ENCODE data around the gene HACD2. TPM values are rescaled to one million over a fixed set of nuclear protein-coding genes. Genes with fewer than 3 reads are reported as not detected.
A peak's percentile ranks its signal among the peaks of the same experiment; 100 is the strongest.

HACD2 gene
- total RNA-seq, 4 donors from 2014 or later = 11.9 to 70.5 (median 48.2) TPM

DNA sequence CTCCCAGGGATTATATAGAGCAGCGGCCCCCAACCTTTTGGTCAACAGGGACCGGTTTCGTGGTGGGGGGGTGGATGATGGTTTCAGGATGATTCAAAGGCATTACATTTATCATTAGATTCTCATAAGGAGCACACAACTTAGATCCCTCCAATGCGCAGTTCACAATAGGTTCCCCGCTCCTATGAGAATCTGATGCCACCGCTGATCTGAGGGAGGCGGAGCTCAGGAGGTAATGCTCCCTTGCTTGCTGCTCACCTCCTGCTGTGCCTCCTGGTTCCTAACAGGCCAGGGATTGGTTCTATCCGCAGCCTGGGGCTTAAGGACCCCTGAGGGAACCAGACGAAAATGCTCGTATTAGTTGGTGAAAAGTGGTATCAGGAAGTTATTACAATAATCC is 1.3 kb upstream of the HACD2 start:
- Histone ChIP-seq H3K9me3 (peaks cover 6 to 7% of the 10 kb centered on the region in 2 donors), H3K27me3 (no peaks in the 10 kb centered on the region), H3K4me3 (peak overlapping the region in 3 of 4 donors; percentile 70 to 96 (median 90)), H3K4me1 (peaks cover 0 to 33% (median 16%) of the 10 kb centered on the region in 4 donors), H3K36me3 (peaks cover 0 to 6% (median 0%) of the 10 kb centered on the region in 4 donors), H3K27ac (peak overlapping the region; percentile 91 to 95 (median 92))
- 10% methylated on average over 9 of the region's 10 CpGs; no CpG with 5 or more reads in 1 of the 2 donors for WGBS, 2 donors (ENCODE audit: low coverage in 1 of 2)
- in situ Hi-C loops (cut with MboI; ENCODE audit: low pct_ligation_motif_present in 1 of 4, low pct_unique_long_range_greater_than_20kb in 1 of 4, low sequenced_read_pairs in 3 of 4) (no loop called here), intact Hi-C loops (cut with DNase I; ENCODE audit: low total_unique reads) (no loop called here)
- TF ChIP-seq POLR2A (IDR thresholded peaks at IDR 0.05) = no peak
- TF ChIP-seq POLR2AphosphoS5 (IDR thresholded peaks at IDR 0.05) = peak in 1 of 3 donors; percentile 31
- DNase-seq = peak; percentile 60

DNA sequence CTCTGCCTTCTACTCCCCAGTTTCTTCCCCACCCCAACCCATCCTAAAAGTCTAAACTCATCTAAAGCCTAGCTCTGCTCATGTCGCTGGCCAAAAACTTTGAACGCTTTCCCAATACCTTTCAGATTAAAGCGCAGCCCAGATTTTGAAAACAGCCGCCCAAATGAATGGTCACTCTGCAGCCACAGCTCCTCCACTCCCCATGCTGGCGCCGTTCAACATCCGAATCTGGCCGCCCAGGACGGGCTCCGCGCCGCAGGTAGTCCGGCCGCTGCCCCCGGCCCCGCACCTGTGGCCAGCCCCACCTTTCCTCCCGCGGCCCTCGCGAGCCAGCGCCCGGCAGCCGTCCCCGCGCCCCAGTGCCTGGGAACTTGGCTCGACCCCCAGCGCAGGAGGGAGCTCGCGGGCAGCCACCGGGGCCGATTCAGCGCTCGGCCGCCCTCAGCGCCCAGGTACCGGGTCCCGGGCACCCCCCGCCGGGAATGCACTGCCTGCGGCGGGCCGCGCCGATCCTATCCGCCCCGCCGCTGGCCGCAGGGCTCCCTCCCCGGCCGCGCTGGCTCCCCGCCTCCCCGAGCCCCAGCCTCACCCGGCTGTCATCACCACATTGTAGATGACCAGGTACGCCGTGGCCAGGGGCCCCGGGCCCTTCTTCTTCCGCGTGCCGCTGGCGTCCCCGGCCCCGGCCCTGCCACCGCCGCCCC is 417 bp downstream of the HACD2 start:
- peaks cover 0 to 11% (median 4%) of the 10 kb centered on the region in 4 donors for H3K36me3 ChIP-seq
- intact Hi-C loops (cut with DNase I; ENCODE audit: low total_unique reads) (no loop called here), in situ Hi-C loops (cut with MboI; ENCODE audit: low pct_ligation_motif_present in 1 of 4, low pct_unique_long_range_greater_than_20kb in 1 of 4, low sequenced_read_pairs in 3 of 4) (no loop called here)
- no peaks in the 10 kb centered on the region for H3K9me3 ChIP-seq
- no peaks in the 10 kb centered on the region for H3K27me3 ChIP-seq
- H3K27ac ChIP-seq = peak overlapping the region; percentile 91 to 95 (median 92)
- H3K4me3 ChIP-seq = peak overlapping the region; percentile 70 to 96 (median 82)
- peaks cover 0 to 33% (median 16%) of the 10 kb centered on the region in 4 donors for H3K4me1 ChIP-seq
- WGBS, 2 donors (ENCODE audit: low coverage in 1 of 2) = 1% methylated on average over 48 of the region's 65 CpGs; no CpG with 5 or more reads in 1 of the 2 donors
- TF ChIP-seq POLR2A (IDR thresholded peaks at IDR 0.05) = no peak
- TF ChIP-seq EP300 (IDR thresholded peaks at IDR 0.05; ENCODE audit: low read depth) = no peak
- TF ChIP-seq, protein P1, sequence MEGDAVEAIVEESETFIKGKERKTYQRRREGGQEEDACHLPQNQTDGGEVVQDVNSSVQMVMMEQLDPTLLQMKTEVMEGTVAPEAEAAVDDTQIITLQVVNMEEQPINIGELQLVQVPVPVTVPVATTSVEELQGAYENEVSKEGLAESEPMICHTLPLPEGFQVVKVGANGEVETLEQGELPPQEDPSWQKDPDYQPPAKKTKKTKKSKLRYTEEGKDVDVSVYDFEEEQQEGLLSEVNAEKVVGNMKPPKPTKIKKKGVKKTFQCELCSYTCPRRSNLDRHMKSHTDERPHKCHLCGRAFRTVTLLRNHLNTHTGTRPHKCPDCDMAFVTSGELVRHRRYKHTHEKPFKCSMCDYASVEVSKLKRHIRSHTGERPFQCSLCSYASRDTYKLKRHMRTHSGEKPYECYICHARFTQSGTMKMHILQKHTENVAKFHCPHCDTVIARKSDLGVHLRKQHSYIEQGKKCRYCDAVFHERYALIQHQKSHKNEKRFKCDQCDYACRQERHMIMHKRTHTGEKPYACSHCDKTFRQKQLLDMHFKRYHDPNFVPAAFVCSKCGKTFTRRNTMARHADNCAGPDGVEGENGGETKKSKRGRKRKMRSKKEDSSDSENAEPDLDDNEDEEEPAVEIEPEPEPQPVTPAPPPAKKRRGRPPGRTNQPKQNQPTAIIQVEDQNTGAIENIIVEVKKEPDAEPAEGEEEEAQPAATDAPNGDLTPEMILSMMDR (IDR thresholded peaks at IDR 0.05) = peak in 1 of 5 experiments; percentile 7
- TF ChIP-seq POLR2AphosphoS5 (IDR thresholded peaks at IDR 0.05) = no peak
- peak; percentile 55 for DNase-seq

DNA sequence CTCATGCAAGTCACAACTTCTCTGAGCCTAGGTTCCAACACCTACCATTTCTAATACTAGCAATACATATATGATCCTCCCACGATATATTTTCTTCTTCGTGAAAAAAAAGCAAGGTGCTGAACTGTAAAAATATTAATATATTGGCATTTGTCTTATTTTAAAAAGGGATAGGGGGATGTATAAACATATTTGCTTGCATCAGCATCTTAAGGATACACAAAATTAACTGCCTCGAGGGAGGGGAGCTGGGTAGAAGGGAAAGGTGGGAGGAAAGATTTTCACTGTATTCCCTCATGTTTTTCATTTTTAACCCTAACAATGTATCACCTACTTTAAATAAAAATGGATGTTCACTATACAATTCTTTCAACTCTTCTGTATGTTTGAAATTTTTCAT is 1.3 kb downstream of the HACD2 start:
- no peak for DNase-seq
- Histone ChIP-seq H3K4me1 (peaks cover 0 to 33% (median 17%) of the 10 kb centered on the region in 4 donors), H3K27me3 (no peaks in the 10 kb centered on the region), H3K9me3 (no peaks in the 10 kb centered on the region), H3K4me3 (peak overlapping the region in 2 of 4 donors; percentile 90 to 96), H3K27ac (no peak overlapping the region), H3K36me3 (peaks cover 0 to 11% (median 4%) of the 10 kb centered on the region in 4 donors)
- 57 to 66% methylated on average over 3 of the region's 3 CpGs for WGBS, 2 donors (ENCODE audit: low coverage in 1 of 2)
- intact Hi-C loops (cut with DNase I; ENCODE audit: low total_unique reads) (no loop called here), in situ Hi-C loops (cut with MboI; ENCODE audit: low pct_ligation_motif_present in 1 of 4, low pct_unique_long_range_greater_than_20kb in 1 of 4, low sequenced_read_pairs in 3 of 4) (no loop called here)
- TF ChIP-seq EP300 (IDR thresholded peaks at IDR 0.05; ENCODE audit: low read depth) = no peak
- TF ChIP-seq POLR2AphosphoS5 (IDR thresholded peaks at IDR 0.05) = no peak
- TF ChIP-seq, protein P1 (IDR thresholded peaks at IDR 0.05) = no peak

DNA sequence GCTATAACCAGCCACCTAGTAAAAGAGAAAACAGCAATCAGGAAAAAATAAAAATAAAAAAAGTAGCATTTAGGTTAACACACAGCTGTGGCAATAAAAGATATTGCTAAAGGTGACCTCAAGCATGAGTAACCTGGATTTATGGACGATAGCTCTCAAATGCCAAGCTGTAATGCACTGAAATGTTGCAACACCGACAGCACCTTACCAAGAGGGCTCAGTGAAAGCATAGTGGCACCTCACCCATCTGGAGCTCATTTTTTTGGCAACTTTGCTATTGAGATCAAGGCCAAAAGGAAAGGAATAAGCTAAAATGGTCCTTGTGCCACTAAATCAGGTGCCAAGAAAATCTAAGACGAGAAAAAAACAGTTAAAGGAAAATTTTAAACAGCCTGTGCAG is 2.5 kb downstream of the HACD2 start:
- DNase-seq = peak; percentile 29
- Histone ChIP-seq H3K27me3 (no peaks in the 10 kb centered on the region), H3K4me1 (peaks cover 0 to 33% (median 19%) of the 10 kb centered on the region in 4 donors), H3K27ac (peak overlapping the region in 1 of 4 donors; percentile 33), H3K36me3 (peaks cover 0 to 16% (median 6%) of the 10 kb centered on the region in 4 donors), H3K9me3 (no peaks in the 10 kb centered on the region), H3K4me3 (no peak overlapping the region)
- TF ChIP-seq, protein P1 (IDR thresholded peaks at IDR 0.05) = no peak
- TF ChIP-seq POLR2AphosphoS5 (IDR thresholded peaks at IDR 0.05) = peak in 1 of 3 donors; percentile 22
- intact Hi-C loops (cut with DNase I; ENCODE audit: low total_unique reads) (no loop called here), in situ Hi-C loops (cut with MboI; ENCODE audit: low pct_ligation_motif_present in 1 of 4, low pct_unique_long_range_greater_than_20kb in 1 of 4, low sequenced_read_pairs in 3 of 4) (no loop called here)
- 55 to 59% methylated on average over 3 of the region's 3 CpGs for WGBS, 2 donors (ENCODE audit: low coverage in 1 of 2)
